ENCODE measurements around the gene NME5.

NME5 gene

DNA sequence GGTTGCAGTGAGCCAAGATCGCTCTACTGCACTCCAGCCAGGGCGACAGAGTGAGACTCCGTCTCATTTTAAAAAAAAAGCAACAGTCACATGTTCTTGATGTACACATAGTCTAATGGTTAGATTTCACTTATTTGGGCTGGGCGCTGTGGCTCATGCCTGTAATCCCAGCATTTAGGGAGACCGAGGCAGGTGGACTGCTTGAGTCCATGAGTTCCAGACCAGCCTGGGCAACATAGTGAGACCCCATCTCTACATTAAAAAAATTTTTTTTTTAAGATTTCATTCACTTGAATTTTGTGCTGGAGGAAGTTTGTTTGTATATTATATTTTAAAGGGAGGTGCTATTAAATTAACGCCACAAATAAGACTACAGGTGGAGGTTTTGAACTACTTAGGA lies 33.5 kb downstream of the NME5 start:
- ChIA-PET CTCF (no interaction called here), POLR2A (no interaction called here)
- TF ChIP-seq, protein P1, sequence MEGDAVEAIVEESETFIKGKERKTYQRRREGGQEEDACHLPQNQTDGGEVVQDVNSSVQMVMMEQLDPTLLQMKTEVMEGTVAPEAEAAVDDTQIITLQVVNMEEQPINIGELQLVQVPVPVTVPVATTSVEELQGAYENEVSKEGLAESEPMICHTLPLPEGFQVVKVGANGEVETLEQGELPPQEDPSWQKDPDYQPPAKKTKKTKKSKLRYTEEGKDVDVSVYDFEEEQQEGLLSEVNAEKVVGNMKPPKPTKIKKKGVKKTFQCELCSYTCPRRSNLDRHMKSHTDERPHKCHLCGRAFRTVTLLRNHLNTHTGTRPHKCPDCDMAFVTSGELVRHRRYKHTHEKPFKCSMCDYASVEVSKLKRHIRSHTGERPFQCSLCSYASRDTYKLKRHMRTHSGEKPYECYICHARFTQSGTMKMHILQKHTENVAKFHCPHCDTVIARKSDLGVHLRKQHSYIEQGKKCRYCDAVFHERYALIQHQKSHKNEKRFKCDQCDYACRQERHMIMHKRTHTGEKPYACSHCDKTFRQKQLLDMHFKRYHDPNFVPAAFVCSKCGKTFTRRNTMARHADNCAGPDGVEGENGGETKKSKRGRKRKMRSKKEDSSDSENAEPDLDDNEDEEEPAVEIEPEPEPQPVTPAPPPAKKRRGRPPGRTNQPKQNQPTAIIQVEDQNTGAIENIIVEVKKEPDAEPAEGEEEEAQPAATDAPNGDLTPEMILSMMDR (IDR thresholded peaks at IDR 0.05; ENCODE audit: insufficient read depth, low read length, missing control alignments), result no peak
- no peak overlapping the region for H3K4me3 ChIP-seq (ENCODE audit: low read depth, low read length)
- no peak for DNase-seq (ENCODE audit: low read depth, low spot score)

DNA sequence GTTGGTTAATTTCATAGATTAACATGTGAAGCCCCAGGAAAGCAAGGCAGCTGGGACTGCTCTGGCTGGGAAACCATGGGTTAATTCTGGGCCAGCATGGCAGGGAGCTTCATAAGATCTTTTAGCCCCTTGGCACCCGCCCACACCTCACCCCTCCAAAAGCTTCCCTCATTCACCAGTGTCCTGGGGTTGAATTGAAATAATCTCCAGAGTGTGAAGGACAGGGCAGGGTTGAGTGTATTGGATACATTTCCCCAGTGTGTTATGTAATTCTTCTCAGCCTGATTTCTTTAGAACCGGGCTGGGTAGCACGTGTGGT lies 36.0 kb downstream of the NME5 start:
- TF ChIP-seq, protein P1 (IDR thresholded peaks at IDR 0.05; ENCODE audit: insufficient read depth, low read length, missing control alignments), result no peak
- H3K4me3 ChIP-seq (ENCODE audit: low read depth, low read length), result no peak overlapping the region
- ChIA-PET CTCF (interaction anchor here (1.4 to 3.1 kb wide), 3 partner anchors 14 to 34 kb away, joined by 5 to 22 read pairs (median 7); no protein-coding TSS in a partner anchor), POLR2A (no interaction called here)
- no peak for DNase-seq (ENCODE audit: low read depth, low spot score)

GRCh38 chr5:138102454-138103318 lies 36.5 kb downstream of the NME5 start:
- ChIA-PET POLR2A (no interaction called here), CTCF (interaction anchor here (1.4 to 3.1 kb wide), 4 partner anchors 15 to 34 kb away, joined by 5 to 22 read pairs (median 7); no protein-coding TSS in a partner anchor)
- TF ChIP-seq, protein P1 (IDR thresholded peaks at IDR 0.05; ENCODE audit: insufficient read depth, low read length, missing control alignments), result no peak
- H3K4me3 ChIP-seq (ENCODE audit: low read depth, low read length), result no peak overlapping the region
- no peak for DNase-seq (ENCODE audit: low read depth, low spot score)

DNA sequence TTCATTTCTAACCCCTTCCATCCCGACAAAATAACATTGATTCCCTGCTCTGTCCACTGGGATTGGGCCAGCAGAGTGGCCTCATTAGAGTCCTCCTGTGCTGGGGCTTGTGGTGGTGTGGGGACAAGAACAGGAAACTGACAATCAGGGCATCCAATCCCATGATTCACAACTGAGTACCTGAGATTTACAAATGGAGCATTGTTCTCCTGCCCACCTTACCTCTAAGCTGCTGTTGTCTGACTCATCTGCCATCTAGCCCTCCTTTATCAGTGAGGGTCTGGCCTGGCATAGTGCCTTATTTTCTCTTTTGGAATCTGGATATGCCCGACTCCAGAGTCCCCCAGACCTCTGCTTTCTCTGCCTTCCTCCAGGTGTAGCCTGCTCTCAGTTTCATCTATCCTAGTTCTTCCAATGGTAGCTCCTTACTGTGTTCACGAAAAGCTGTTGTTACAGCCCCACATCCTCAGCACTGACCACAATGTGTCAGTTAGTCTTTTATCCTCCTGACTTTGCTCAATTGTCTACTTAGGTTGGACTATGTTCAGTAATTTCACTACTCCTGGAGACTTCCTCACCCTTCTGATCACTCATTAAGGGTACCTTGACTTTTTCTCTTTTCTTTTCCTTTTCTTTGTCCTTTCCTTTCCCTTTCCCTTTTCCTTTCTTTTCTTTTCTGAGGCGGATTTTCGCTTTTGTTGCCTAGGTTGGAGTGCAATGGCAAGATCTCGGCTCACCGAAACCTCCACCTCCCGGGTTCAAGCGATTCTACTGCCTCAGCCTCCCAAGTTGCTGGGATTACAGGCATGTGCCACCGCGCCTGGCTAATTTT lies 42.0 kb downstream of the NME5 start:
- CTCF ChIA-PET, result no interaction called here
- DNase-seq (ENCODE audit: low read depth, low spot score), result no peak
- H3K4me3 ChIP-seq (ENCODE audit: low read depth, low read length), result no peak overlapping the region
- TF ChIP-seq, protein P1 (IDR thresholded peaks at IDR 0.05; ENCODE audit: insufficient read depth, low read length, missing control alignments), result no peak
- POLR2A ChIA-PET, result no interaction called here

GRCh38 chr5:138096363-138096762 lies 42.9 kb downstream of the NME5 start:
- no peak overlapping the region for H3K4me3 ChIP-seq (ENCODE audit: low read depth, low read length)
- ChIA-PET CTCF (no interaction called here), POLR2A (no interaction called here)
- DNase-seq (ENCODE audit: low read depth, low spot score), result no peak
- TF ChIP-seq, protein P1 (IDR thresholded peaks at IDR 0.05; ENCODE audit: insufficient read depth, low read length, missing control alignments), result no peak

Measured in AG04449 (cell line).